Measurements from ENCODE around the gene GRAMD4.

DNA sequence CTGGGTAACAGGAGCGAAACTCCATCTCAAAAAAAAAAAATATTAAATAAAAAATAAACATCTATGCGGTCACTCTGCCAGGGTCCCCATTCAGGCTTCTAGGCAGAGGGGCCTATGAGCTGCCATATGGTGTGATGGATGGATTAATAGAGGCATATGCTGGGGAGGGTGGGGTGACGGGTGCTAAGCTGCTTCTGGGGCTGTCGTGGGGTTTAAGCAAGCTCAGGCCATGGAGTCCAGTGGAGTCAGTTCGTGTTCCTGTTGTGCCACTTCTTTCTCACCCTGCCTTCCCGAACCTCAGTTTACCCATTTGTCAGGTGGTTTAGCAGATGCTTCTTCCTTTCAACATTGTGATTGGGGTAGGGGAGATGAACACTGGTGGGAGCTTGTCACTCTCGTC lies 9.0 kb upstream of the GRAMD4 start:
- TF ChIP-seq, protein P1, sequence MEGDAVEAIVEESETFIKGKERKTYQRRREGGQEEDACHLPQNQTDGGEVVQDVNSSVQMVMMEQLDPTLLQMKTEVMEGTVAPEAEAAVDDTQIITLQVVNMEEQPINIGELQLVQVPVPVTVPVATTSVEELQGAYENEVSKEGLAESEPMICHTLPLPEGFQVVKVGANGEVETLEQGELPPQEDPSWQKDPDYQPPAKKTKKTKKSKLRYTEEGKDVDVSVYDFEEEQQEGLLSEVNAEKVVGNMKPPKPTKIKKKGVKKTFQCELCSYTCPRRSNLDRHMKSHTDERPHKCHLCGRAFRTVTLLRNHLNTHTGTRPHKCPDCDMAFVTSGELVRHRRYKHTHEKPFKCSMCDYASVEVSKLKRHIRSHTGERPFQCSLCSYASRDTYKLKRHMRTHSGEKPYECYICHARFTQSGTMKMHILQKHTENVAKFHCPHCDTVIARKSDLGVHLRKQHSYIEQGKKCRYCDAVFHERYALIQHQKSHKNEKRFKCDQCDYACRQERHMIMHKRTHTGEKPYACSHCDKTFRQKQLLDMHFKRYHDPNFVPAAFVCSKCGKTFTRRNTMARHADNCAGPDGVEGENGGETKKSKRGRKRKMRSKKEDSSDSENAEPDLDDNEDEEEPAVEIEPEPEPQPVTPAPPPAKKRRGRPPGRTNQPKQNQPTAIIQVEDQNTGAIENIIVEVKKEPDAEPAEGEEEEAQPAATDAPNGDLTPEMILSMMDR (IDR thresholded peaks at IDR 0.05 in 8 of 11, conservative IDR thresholded peaks at IDR 0.05 in 3 of 11) = no peak
- no peak for TF ChIP-seq POLR2AphosphoS5 (IDR thresholded peaks at IDR 0.05)
